Muscle layer of colon (tissue), 2 donors: ENCODE measurements around the gene PDGFB.

Experiments used
- H3K27ac ChIP-seq: one replicate; pipeline ENCODE4 v1.7.0; 2013; ENCODE audit warnings: low read depth, mild to moderate bottlenecking, low read length, moderate library complexity
- H3K27me3 ChIP-seq, 2 donors: one replicate each; pipeline ENCODE4 v1.7.0; 2013; ENCODE audit warnings: low read length in 2 of 2, mild to moderate bottlenecking in 2 of 2; ENCODE audit not compliant: insufficient read depth in 2 of 2, control insufficient read depth in 1 of 2
- H3K36me3 ChIP-seq: one replicate; pipeline ENCODE4 v1.7.0; 2013; ENCODE audit warnings: mild to moderate bottlenecking, low read length; ENCODE audit not compliant: insufficient read depth
- H3K4me1 ChIP-seq: one replicate; pipeline ENCODE4 v1.7.0; 2013; ENCODE audit warnings: mild to moderate bottlenecking, low read length; ENCODE audit not compliant: insufficient read depth
- H3K4me3 ChIP-seq, 2 donors: one replicate each; pipeline ENCODE4 v1.7.0; 2013; ENCODE audit warnings: low read length in 2 of 2, low read depth in 1 of 2, mild to moderate bottlenecking in 1 of 2, moderate library complexity in 1 of 2
- H3K9ac ChIP-seq: one replicate; pipeline ENCODE4 v1.7.0; 2013; ENCODE audit warnings: low read length
- H3K9me3 ChIP-seq: one replicate; pipeline ENCODE4 v1.7.0; 2013; ENCODE audit warnings: mild to moderate bottlenecking, low read length
- donor health status: abdominal sarcoma.
- donor health status: Adenocarcinoma of cecum.

PDGFB gene

GRCh38 chr22:39179841-39180335 lies 64.9 kb downstream of the PDGFB start:
- H3K27me3 ChIP-seq, result no peaks in the 10 kb centered on the region
- H3K4me3 ChIP-seq, result no peak overlapping the region
- H3K9me3 ChIP-seq, result no peaks in the 10 kb centered on the region
- H3K9ac ChIP-seq, result no peak overlapping the region
- H3K27ac ChIP-seq, result no peak overlapping the region
- no peaks in the 10 kb centered on the region for H3K36me3 ChIP-seq
- H3K4me1 ChIP-seq, result peaks cover 19% of the 10 kb centered on the region

GRCh38 chr22:39179401-39179827 lies 65.4 kb downstream of the PDGFB start:
- H3K9ac ChIP-seq, result no peak overlapping the region
- H3K27me3 ChIP-seq, result no peaks in the 10 kb centered on the region
- no peak overlapping the region for H3K27ac ChIP-seq
- no peak overlapping the region for H3K4me3 ChIP-seq
- no peaks in the 10 kb centered on the region for H3K36me3 ChIP-seq
- H3K9me3 ChIP-seq, result no peaks in the 10 kb centered on the region
- H3K4me1 ChIP-seq, result peaks cover 23% of the 10 kb centered on the region

DNA sequence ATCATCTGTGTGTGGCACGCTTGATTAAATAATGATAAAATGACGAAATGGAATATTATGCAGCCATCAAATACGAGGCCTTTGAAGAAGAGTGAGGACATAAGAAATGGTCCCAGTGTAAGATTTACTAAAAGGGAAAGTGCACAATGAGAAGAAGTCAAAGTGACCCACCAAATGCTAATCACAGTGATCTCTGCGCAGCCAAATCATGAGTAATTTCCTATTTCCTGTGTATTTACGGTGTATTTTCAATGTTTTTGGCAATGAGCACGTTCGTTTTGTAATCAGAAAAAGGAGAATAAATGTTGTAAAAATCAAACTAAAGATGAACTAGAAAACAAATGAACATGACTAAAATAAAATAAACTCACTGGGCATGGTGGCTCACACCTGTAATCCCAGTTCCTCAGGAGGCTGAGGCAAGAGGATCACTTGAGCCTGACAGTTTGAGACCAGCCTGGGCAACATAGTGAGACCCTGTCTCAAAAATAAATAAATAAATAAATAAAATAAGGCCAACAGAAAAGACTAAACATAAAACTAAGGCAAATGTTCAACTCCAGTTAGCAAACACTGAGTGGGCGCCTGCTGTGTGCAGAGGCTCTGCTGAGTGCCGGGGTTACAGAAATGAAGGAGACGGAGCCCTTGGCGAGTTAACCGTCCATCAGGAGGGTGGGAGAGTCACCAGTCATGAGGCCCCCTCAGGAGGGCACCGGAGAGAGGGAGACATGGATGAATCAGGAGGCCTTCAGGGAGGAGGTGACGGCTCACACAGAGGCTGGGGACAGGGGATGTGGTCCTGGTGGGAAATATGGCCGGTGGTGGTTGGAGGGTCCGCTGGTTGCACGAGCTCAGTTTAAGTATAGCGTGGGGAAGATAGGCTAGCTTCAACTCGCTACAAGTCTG lies 66.3 kb downstream of the PDGFB start:
- peaks cover 33% of the 10 kb centered on the region for H3K4me1 ChIP-seq
- H3K27me3 ChIP-seq, result no peaks in the 10 kb centered on the region
- no peak overlapping the region for H3K27ac ChIP-seq

GRCh38 chr22:39177791-39178190 lies 67.0 kb downstream of the PDGFB start:
- no peak overlapping the region for H3K27ac ChIP-seq
- H3K27me3 ChIP-seq, result no peaks in the 10 kb centered on the region
- no peaks in the 10 kb centered on the region for H3K36me3 ChIP-seq
- peaks cover 39% of the 10 kb centered on the region for H3K4me1 ChIP-seq
- H3K4me3 ChIP-seq, result no peak overlapping the region
- no peaks in the 10 kb centered on the region for H3K9me3 ChIP-seq
- H3K9ac ChIP-seq, result no peak overlapping the region

More for the DNA sequence above, 66.3 kb downstream of the PDGFB start:
- Histone ChIP-seq H3K4me3 (no peak overlapping the region), H3K9me3 (no peaks in the 10 kb centered on the region), H3K36me3 (no peaks in the 10 kb centered on the region), H3K9ac (no peak overlapping the region)

GRCh38 chr22:39177456-39177775 lies 67.4 kb downstream of the PDGFB start:
- H3K4me3 ChIP-seq, result no peak overlapping the region
- peaks cover 39% of the 10 kb centered on the region for H3K4me1 ChIP-seq
- H3K27me3 ChIP-seq, result no peaks in the 10 kb centered on the region
- no peaks in the 10 kb centered on the region for H3K9me3 ChIP-seq
- H3K36me3 ChIP-seq, result no peaks in the 10 kb centered on the region
- H3K27ac ChIP-seq, result no peak overlapping the region
- H3K9ac ChIP-seq, result no peak overlapping the region

- H3K27ac ChIP-seq, result peak overlapping the region; percentile 61
- no peaks in the 10 kb centered on the region for H3K36me3 ChIP-seq
- no peak overlapping the region for H3K9ac ChIP-seq
- no peak overlapping the region for H3K4me3 ChIP-seq
- H3K27me3 ChIP-seq, result no peaks in the 10 kb centered on the region
- peaks cover 39% of the 10 kb centered on the region for H3K4me1 ChIP-seq
- no peaks in the 10 kb centered on the region for H3K9me3 ChIP-seq
Observed at GRCh38 chr22:39176714-39177455, 67.9 kb downstream of the PDGFB start.

DNA sequence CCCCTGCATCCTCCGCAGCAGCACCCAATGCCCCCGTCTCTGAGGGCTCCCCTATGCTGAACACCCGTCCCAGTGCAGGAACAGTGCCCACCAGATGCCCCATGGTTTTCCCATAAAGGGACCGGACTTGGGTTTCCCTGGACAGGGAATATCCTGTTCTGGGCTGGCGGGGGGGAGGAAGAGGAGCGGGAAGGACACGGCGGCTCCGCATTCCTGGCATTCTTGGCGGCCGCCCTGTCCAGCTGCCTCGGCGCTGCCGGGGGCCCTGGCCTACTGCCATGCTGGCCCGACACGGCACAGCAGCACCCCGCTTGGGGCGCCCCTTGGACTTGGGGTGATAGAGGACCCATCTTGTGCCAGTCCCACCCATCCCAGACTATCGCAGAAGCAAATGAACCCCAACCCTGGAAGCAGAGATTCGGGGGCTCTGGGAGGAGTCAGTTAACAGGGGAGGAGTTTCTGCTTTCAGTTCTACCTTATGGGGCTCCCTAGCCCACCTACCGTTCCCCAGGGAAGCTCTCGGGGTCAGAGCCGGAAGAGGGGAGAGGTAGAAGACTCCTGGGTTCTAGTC lies 68.6 kb downstream of the PDGFB start:
- peaks cover 42% of the 10 kb centered on the region for H3K4me1 ChIP-seq
- no peaks in the 10 kb centered on the region for H3K36me3 ChIP-seq
- no peak overlapping the region for H3K4me3 ChIP-seq
- H3K9me3 ChIP-seq, result no peaks in the 10 kb centered on the region
- H3K27me3 ChIP-seq, result no peaks in the 10 kb centered on the region
- no peak overlapping the region for H3K9ac ChIP-seq
- peak overlapping the region; percentile 61 for H3K27ac ChIP-seq

GRCh38 chr22:39175353-39176142 lies 69.2 kb downstream of the PDGFB start:
- Histone ChIP-seq H3K4me1 (peaks cover 46% of the 10 kb centered on the region), H3K9me3 (no peaks in the 10 kb centered on the region), H3K36me3 (no peaks in the 10 kb centered on the region), H3K4me3 (peak overlapping the region in 1 of 2 donors; percentile 16), H3K27me3 (no peaks in the 10 kb centered on the region), H3K27ac (peak overlapping the region; percentile 61), H3K9ac (no peak overlapping the region)

DNA sequence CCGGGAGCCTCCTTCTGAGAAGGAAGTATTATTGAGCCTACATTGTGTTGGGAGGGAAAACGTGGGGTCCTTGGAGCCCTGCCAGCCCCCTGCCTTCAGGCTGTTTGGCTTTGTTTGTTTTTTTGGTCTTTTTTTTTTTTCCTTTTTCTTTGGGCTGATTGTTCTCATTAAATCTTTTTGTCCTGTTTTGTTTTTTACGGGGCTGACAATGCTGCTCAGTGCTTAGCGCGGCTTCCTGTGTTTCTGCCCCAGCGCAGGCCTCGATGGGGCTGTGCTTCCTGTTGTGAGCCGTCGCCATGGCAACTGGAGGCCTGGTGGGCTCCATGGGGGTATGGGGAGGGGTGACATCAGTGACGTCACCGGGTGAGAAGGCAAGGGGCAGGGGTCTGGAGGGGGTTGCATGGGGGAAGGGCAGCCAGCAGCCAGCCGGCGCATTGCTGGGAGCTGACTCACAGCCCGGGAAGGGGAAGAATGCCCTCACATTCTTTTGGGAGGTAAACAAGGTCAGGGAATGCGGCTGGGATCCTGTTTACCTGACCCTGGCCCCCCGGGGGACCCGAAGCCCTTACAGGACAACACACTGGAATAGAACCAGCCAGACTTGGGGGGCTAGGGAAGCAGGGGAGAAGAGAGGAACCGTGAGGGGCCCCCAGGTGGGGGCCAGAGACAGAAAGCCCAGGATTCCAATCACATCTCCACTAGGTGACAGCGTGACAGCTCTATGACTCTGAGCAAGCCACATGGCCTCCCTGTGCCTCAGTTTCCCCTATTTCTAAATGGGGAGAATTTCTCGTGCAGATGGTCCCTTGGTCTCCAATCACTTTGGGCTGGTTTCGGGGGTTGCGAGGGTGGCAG lies 70.1 kb downstream of the PDGFB start:
- no peaks in the 10 kb centered on the region for H3K36me3 ChIP-seq
- no peaks in the 10 kb centered on the region for H3K27me3 ChIP-seq
- no peak overlapping the region for H3K9ac ChIP-seq
- peak overlapping the region in 1 of 2 donors; percentile 16 for H3K4me3 ChIP-seq
- peak overlapping the region; percentile 12 for H3K27ac ChIP-seq
- peaks cover 46% of the 10 kb centered on the region for H3K4me1 ChIP-seq
- H3K9me3 ChIP-seq, result no peaks in the 10 kb centered on the region

- Histone ChIP-seq H3K36me3 (no peaks in the 10 kb centered on the region), H3K4me1 (peaks cover 46% of the 10 kb centered on the region), H3K27ac (peak overlapping the region; percentile 12), H3K9me3 (no peaks in the 10 kb centered on the region), H3K9ac (no peak overlapping the region), H3K27me3 (no peaks in the 10 kb centered on the region), H3K4me3 (peak overlapping the region in 1 of 2 donors; percentile 16)
Observed at GRCh38 chr22:39173787-39174497, 70.8 kb downstream of the PDGFB start.
